Breast epithelium (tissue), 3 donors: ENCODE measurements around the gene RASL12.
"Not testable (repeated sequence)": the region's sequence is repeated elsewhere in the genome, so short reads cannot be mapped to it uniquely, and the experiment has no call there.

ENCODE experiments used
- POLR2A ChIP-seq: fragments of 450-650 bp; IDR thresholded peaks from one replicate; pipeline ENCODE4 v1.6.1; 2016; ENCODE audit warnings: antibody characterized with exemption, mild to moderate bottlenecking, moderate library complexity
- TF ChIP-seq, protein P1 (sequence below), 3 donors: fragments of 450-650 bp; IDR thresholded peaks; one replicate each; pipeline ENCODE4 v1.5.1; 2016 to 2017; ENCODE audit warnings: antibody characterized with exemption in 3 of 3, mild to moderate bottlenecking in 3 of 3, moderate library complexity in 3 of 3

DNA sequence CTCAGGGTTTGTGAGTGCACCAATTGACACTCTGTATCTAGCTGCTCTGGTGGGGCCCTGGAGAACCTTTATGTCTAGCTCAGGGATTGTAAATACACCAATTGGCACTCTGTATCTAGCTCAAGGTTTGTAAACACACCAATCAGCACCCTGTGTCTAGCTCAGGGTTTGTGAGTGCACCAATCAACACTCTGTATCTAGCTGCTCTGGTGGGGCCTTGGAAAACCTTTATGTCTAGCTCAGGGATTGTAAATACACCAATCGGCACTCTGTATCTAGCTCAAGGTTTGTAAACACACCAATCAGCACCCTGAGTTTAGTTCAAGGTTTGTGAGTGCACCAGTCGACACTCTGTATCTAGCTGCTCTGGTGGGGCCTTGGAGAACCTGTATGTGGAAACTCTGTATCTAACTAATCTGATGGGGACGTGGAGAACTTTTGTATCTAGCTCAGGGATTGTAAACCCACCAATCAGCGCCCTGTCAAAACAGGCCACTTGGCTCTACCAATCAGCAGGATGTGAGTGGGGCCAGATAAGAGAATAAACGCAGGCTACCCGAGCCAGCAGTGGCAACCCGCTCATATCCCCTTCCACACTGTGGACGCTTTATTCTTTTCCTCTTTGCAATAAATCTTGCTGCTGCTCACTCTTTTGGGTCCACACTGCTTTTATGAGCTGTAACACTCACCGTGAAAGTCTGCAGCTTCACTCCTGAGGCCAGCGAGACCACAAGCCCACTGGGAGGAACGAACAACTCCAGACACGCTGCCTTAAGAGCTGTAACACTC is 8.0 kb upstream of the RASL12 start:
- TF ChIP-seq, protein P1, sequence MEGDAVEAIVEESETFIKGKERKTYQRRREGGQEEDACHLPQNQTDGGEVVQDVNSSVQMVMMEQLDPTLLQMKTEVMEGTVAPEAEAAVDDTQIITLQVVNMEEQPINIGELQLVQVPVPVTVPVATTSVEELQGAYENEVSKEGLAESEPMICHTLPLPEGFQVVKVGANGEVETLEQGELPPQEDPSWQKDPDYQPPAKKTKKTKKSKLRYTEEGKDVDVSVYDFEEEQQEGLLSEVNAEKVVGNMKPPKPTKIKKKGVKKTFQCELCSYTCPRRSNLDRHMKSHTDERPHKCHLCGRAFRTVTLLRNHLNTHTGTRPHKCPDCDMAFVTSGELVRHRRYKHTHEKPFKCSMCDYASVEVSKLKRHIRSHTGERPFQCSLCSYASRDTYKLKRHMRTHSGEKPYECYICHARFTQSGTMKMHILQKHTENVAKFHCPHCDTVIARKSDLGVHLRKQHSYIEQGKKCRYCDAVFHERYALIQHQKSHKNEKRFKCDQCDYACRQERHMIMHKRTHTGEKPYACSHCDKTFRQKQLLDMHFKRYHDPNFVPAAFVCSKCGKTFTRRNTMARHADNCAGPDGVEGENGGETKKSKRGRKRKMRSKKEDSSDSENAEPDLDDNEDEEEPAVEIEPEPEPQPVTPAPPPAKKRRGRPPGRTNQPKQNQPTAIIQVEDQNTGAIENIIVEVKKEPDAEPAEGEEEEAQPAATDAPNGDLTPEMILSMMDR (IDR thresholded peaks at IDR 0.05) = not testable (repeated sequence)
- TF ChIP-seq POLR2A = not testable (repeated sequence)
